Vagina (tissue), 2 donors: ENCODE measurements around the gene NFE2L1.

Source experiments
- POLR2A ChIP-seq, 2 donors: fragments of 450-650 bp; IDR thresholded peaks; one replicate each; pipeline ENCODE4 v1.6.1; 2017; ENCODE audit warnings: antibody characterized with exemption in 2 of 2, mild to moderate bottlenecking in 2 of 2, moderate library complexity in 2 of 2
- POLR2AphosphoS5 ChIP-seq, 2 donors: sonication (generic); formaldehyde crosslinking; IDR thresholded peaks; one replicate each; pipeline ENCODE4 v1.9.0; 2017; ENCODE audit warnings: antibody characterized with exemption in 2 of 2, mild to moderate bottlenecking in 2 of 2, low read depth in 1 of 2; ENCODE audit not compliant: insufficient read depth in 1 of 2
- TF ChIP-seq, protein P1 (sequence below), 3 experiments: fragments of 450-650 bp in 2 of 3; fragments of 200-600 bp in 1 of 3; sonication (generic) in 1 of 3; IDR thresholded peaks; one replicate each; pipeline ENCODE4 v1.5.1; 2017 to 2019; ENCODE audit warnings: antibody characterized with exemption in 3 of 3, mild to moderate bottlenecking in 2 of 3, moderate library complexity in 2 of 3

DNA sequence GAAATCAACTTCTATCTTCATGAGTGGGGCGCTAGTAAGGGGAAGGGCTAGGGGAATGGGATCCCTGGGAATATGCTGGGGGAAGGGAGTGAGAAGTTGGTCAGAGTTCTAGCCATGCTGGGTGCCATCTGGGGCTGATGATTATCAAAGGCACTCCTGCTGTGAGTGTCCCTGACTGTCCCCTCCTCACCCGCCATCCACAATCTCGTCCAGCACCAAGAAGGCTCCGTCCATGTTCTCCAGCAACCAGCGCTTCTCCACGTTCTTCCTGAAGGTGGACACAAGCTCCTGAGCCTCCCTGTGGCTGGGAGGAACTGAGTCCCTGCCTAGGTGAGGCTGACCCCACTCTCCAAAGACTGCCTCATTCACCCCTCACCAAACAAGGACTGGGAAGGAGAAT, 16.2 kb upstream of the NFE2L1 start:
- TF ChIP-seq, protein P1, sequence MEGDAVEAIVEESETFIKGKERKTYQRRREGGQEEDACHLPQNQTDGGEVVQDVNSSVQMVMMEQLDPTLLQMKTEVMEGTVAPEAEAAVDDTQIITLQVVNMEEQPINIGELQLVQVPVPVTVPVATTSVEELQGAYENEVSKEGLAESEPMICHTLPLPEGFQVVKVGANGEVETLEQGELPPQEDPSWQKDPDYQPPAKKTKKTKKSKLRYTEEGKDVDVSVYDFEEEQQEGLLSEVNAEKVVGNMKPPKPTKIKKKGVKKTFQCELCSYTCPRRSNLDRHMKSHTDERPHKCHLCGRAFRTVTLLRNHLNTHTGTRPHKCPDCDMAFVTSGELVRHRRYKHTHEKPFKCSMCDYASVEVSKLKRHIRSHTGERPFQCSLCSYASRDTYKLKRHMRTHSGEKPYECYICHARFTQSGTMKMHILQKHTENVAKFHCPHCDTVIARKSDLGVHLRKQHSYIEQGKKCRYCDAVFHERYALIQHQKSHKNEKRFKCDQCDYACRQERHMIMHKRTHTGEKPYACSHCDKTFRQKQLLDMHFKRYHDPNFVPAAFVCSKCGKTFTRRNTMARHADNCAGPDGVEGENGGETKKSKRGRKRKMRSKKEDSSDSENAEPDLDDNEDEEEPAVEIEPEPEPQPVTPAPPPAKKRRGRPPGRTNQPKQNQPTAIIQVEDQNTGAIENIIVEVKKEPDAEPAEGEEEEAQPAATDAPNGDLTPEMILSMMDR (IDR thresholded peaks at IDR 0.05) = no peak
- no peak for TF ChIP-seq POLR2A (IDR thresholded peaks at IDR 0.05)
- no peak for TF ChIP-seq POLR2AphosphoS5 (IDR thresholded peaks at IDR 0.05; ENCODE audit: insufficient read depth in 1 of 2, low read depth in 1 of 2)
